SJCRH30 (cell line): ENCODE results near the gene DEDD. TPM values are rescaled to one million over a fixed set of nuclear protein-coding genes. Genes with fewer than 3 reads are reported as not detected.

Experiments
- DNase-seq, 2 experiments: peaks; one replicate each; pipeline ENCODE4 v3.0.0-alpha.2; 2015 to 2020
- H3K27ac ChIP-seq: fragments of 250-450 bp; sonication (Bioruptor Pico); 2 replicates; pipeline ENCODE4 v1.5.1; 2020; ENCODE audit warnings: mild to moderate bottlenecking, moderate library complexity
- H3K27me3 ChIP-seq: fragments of 250-450 bp; sonication (Bioruptor Pico); 2 replicates; pipeline ENCODE4 v1.5.1; 2020; ENCODE audit warnings: mild to moderate bottlenecking, moderate library complexity
- H3K36me3 ChIP-seq: fragments of 250-450 bp; sonication (Bioruptor Pico); 2 replicates; pipeline ENCODE4 v1.5.1; 2020; ENCODE audit warnings: mild to moderate bottlenecking, moderate library complexity
- H3K4me1 ChIP-seq: fragments of 250-450 bp; sonication (Bioruptor Pico); 2 replicates; pipeline ENCODE4 v1.5.1; 2020; ENCODE audit warnings: mild to moderate bottlenecking, moderate library complexity
- H3K4me3 ChIP-seq: fragments of 250-450 bp; sonication (Bioruptor Pico); 2 replicates; pipeline ENCODE4 v1.5.1; 2020; ENCODE audit warnings: mild to moderate bottlenecking, moderate library complexity
- H3K9me3 ChIP-seq: fragments of 250-450 bp; sonication (Bioruptor Pico); replicated peaks from 2 replicates; pipeline ENCODE4 v1.5.1; 2020; ENCODE audit warnings: mild to moderate bottlenecking, moderate library complexity
- total RNA-seq: library from RNA; depleted of rRNA; stranded (reverse); fragments of >200 nt; shearing (Covaris generic); gene quantifications from 2 replicates; pipeline ENCODE4 v1.2.3, GENCODE V29; 2014; rRNA removed

Gene DEDD
- 19.4 and 24.1 TPM in 2 replicates for total RNA-seq

- Histone ChIP-seq H3K4me3 (peak within 1 kb of the TSS; percentile 73), H3K27ac (peak within 1 kb of the TSS; percentile 79), H3K36me3 (no peaks in the 10 kb centered on the region), H3K27me3 (no peaks in the 10 kb centered on the region), H3K9me3 (no peaks in the 10 kb centered on the region), H3K4me1 (peaks cover 31% of the 10 kb centered on the region)
- peak; percentile 91 to 94 for DNase-seq
Observed at GRCh38 chr1:161132410-161133219, at the start of gene DEDD. TSS of gene DEDD (minus strand) at chr1:161132667. CDS start at chr1:161124462, 8,205 bp downstream.

DNA sequence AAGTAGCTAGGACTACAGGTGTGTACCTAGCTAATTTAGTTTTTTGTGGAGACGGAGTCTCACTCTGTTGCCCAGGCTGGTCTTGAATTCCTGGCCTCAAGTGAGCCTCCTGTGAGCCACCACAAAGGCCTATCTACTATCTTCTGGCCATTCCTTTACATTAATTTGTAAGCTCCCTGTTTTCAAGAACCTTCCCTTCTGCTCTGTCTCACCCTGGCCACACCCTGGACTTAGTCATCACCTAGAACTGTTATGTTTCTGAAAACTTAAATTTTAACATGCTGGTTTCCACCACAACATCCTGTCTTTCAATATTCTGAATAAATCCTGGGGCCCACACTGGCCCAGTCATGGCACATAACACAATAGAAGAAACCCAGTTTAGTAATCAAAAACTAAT lies 49.7 kb upstream of the DEDD start:
- no peaks in the 10 kb centered on the region for H3K27me3 ChIP-seq
- no peaks in the 10 kb centered on the region for H3K9me3 ChIP-seq
- no peaks in the 10 kb centered on the region for H3K36me3 ChIP-seq
- no peak overlapping the region for H3K27ac ChIP-seq
- no peak for DNase-seq
- H3K4me1 ChIP-seq: peaks cover 14% of the 10 kb centered on the region
- no peak overlapping the region for H3K4me3 ChIP-seq

DNA sequence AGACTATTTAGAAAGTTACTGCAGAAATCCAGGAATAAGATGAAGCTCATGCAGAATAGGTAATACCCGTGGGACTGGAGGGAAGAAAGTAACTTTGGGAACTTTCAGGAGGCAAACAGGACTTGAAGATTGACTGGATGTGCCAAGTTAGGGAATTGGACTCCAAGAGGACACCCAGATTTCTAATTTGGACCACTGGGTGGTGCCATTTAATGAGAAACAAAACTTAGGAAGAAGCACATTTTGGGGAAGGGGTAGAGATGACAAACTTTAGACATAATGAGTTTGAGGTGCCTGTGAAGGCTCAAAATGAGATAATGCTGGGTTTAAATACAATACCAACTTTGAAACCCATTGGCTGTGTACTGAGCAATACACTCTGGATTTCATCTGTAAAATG lies 48.2 kb upstream of the DEDD start:
- H3K27ac ChIP-seq: no peak overlapping the region
- DNase-seq: peak in 1 of 2 experiments; percentile 37

GRCh38 chr1:161179698-161180097 lies 47.2 kb upstream of the DEDD start:
- Histone ChIP-seq H3K27ac (no peak overlapping the region), H3K9me3 (no peaks in the 10 kb centered on the region), H3K36me3 (no peaks in the 10 kb centered on the region), H3K4me3 (no peak overlapping the region), H3K27me3 (no peaks in the 10 kb centered on the region), H3K4me1 (peaks cover 2% of the 10 kb centered on the region)
- DNase-seq: no peak

More for the DNA sequence above, 48.2 kb upstream of the DEDD start:
- no peaks in the 10 kb centered on the region for H3K27me3 ChIP-seq
- no peaks in the 10 kb centered on the region for H3K36me3 ChIP-seq
- peaks cover 8% of the 10 kb centered on the region for H3K4me1 ChIP-seq
- H3K9me3 ChIP-seq: no peaks in the 10 kb centered on the region
- H3K4me3 ChIP-seq: no peak overlapping the region

GRCh38 chr1:161177936-161178244 lies 45.4 kb upstream of the DEDD start:
- H3K9me3 ChIP-seq: no peaks in the 10 kb centered on the region
- H3K27me3 ChIP-seq: no peaks in the 10 kb centered on the region
- no peaks in the 10 kb centered on the region for H3K4me1 ChIP-seq
- no peak for DNase-seq
- peaks cover 10% of the 10 kb centered on the region for H3K36me3 ChIP-seq
- peak overlapping the region; percentile 65; the same call in 1 of the 2 replicates for H3K27ac ChIP-seq
- H3K4me3 ChIP-seq: peak overlapping the region; percentile 78

DNA sequence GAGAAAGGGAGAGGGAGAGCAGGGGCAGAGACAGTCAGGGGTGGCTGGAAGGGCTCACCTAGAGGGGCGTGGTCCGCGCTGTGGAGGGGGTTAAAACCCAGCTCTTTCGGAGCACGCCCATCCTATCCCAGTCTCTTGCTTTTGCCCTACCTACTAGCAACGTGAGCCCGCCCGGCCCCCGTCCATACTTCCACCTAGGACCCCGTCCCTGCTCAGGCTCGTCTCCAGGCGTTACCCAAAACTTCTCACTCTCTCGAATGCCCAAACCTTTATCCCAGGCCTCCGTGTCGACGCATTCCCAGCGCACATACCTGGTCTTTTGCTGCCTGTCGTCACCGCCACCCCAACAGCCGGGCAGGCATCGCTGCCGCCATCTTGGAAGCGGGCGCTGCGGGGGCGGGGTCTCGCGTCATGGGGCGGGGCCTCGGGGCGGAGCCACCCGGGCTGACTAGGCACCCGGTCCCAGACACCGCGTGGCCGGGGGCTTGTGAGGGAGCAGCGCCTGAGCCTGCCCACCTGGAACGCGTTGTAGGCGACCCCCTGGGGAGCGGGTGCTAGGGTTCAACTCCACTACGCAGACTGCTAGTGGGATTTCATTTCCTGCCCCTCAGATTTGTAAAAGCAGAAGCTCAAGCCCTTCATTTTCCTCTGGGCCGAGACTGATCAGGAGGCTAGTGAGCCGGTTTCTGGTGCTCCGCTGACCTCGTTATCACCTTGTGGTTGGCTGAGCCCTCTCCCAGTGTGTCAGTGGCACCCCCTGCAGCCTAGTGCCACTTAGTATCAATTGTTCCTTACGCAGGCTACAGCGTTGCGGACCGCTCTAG lies 44.9 kb upstream of the DEDD start, which contains the start of gene B4GALT3:
Gene B4GALT3, minus strand, starts transcription at position 396 of the 824 bp plus-strand sequence. CDS start 1,447 bp downstream, outside the sequence.
- H3K9me3 ChIP-seq: no peaks in the 10 kb centered on the region
- DNase-seq: peak; percentile 84 to 88
- peak within 1 kb of the TSS; percentile 65 for H3K27ac ChIP-seq
- peaks cover 16% of the 10 kb centered on the region for H3K36me3 ChIP-seq
- H3K4me1 ChIP-seq: no peaks in the 10 kb centered on the region
- peak within 1 kb of the TSS; percentile 78 for H3K4me3 ChIP-seq
- H3K27me3 ChIP-seq: no peaks in the 10 kb centered on the region

- Histone ChIP-seq H3K4me1 (no peaks in the 10 kb centered on the region), H3K9me3 (no peaks in the 10 kb centered on the region), H3K36me3 (peaks cover 23% of the 10 kb centered on the region), H3K27me3 (no peaks in the 10 kb centered on the region), H3K4me3 (peak overlapping the region; percentile 78), H3K27ac (peak overlapping the region; percentile 65; the same call in 1 of the 2 replicates)
- DNase-seq: no peak
Observed at GRCh38 chr1:161176468-161177111, 44.1 kb upstream of the DEDD start.

DNA sequence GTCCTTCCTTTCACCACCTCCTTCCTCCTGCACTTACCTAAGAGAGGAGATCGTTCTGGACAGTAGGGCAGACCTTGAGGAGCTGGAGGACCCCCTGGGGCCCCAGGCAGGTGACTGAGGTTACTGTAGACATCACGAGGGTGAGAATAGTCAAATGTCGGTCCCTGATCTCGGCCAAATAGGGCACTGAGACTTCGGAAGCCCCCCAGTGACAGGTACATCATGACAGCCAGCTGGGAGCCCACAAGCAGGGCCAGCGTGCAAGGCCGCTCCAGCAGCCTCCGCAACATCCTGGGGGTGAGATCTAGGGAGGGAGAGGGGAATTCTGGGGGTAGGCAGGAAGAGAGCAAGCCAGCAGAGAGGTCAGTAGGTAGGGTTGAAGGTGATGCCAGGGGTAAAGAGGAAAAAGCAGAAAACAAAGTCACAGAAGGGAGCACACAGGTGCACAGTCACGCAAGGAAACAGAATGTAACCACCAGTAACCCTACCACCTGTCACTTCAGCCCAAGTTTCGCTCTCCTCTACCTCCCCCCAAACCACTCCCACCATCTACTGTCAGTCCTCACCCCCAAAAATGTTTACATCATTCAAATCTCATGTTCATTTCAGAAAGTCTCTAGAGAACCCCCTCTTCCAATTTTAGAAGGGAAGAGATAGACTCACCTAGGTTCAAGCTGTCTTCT lies 43.4 kb upstream of the DEDD start:
- DNase-seq: no peak
- H3K27me3 ChIP-seq: no peaks in the 10 kb centered on the region
- H3K27ac ChIP-seq: no peak overlapping the region
- H3K9me3 ChIP-seq: no peaks in the 10 kb centered on the region
- no peaks in the 10 kb centered on the region for H3K4me1 ChIP-seq
- no peak overlapping the region for H3K4me3 ChIP-seq
- peaks cover 27% of the 10 kb centered on the region for H3K36me3 ChIP-seq

GRCh38 chr1:161174911-161175310 lies 42.4 kb upstream of the DEDD start:
- DNase-seq: no peak
- no peaks in the 10 kb centered on the region for H3K4me1 ChIP-seq
- no peak overlapping the region for H3K4me3 ChIP-seq
- H3K9me3 ChIP-seq: no peaks in the 10 kb centered on the region
- no peaks in the 10 kb centered on the region for H3K27me3 ChIP-seq
- H3K36me3 ChIP-seq: peaks cover 27% of the 10 kb centered on the region
- no peak overlapping the region for H3K27ac ChIP-seq

DNA sequence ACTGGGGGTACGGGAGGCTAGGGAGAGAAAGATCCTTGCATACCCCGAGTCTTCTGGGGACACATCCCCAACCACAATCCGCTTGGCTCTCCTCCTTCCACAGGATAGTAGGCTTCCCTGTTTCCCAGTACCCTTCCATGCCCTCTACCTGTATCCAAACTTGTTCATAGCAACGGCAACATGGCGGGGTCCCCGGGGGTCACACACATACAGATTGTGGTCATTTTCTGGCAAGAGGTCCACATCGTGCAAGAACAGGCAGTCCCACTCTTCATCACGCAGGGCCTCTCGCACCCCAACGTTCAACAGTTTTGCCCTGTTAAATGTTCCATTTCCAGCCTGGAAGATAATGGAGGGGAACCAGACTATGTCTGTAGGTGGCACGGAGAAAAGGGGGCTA lies 41.2 kb upstream of the DEDD start:
- Histone ChIP-seq H3K4me1 (no peaks in the 10 kb centered on the region), H3K36me3 (peaks cover 29% of the 10 kb centered on the region), H3K9me3 (no peaks in the 10 kb centered on the region), H3K4me3 (no peak overlapping the region), H3K27ac (no peak overlapping the region), H3K27me3 (no peaks in the 10 kb centered on the region)
- no peak for DNase-seq

DNA sequence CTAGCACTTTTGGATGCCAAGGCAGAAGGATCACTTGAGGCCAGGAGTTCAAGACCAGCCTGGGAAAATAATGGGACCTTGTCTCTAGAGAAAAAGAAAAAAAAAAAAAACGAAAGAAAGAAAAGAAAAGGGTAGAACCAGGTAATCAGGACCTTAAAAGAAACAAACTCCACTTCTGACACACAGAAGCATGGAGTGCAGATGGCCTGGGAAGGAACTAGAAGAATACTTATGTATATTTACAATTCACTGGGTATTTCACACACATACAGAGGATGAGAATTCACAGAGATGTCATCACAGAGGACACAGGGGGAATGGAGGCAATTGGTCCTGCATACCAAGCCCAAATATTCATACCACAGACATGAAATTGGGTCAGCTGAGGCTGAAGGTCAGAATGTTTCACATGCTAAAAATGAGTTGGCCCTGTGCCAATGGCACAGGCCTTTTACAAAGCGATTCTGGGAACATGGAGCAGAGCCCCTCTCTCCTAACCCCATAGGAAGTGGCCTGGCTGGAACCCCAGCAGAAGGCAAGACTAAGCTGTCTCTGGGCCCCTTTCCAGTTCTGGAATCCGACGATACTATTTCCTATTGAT lies 40.4 kb upstream of the DEDD start:
- Histone ChIP-seq H3K9me3 (no peaks in the 10 kb centered on the region), H3K27ac (no peak overlapping the region), H3K4me1 (no peaks in the 10 kb centered on the region), H3K4me3 (no peak overlapping the region), H3K27me3 (no peaks in the 10 kb centered on the region), H3K36me3 (peaks cover 29% of the 10 kb centered on the region)
- no peak for DNase-seq

GRCh38 chr1:161172349-161172748 lies 39.9 kb upstream of the DEDD start:
- peaks cover 29% of the 10 kb centered on the region for H3K36me3 ChIP-seq

DNA sequence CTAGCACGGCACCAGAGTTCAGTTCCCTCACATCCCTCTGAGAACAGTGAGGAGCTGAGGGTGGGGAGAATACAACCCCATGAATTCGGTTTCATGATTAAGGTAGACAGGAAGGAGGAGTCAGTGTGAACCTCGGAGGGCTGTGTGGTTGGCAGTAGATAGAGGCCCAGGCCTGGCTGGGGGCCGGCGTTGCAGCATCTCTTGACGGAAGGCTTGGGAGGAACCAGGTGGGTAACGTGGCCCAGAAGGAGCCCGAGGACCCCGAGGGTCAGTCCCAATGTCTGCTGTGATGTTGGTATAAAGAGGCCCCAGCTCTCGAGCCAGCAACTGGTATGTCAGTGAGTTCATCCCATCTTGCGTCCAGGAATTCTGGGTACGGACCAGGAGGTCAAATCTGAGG lies 39.2 kb upstream of the DEDD start:
- Histone ChIP-seq H3K4me1 (no peaks in the 10 kb centered on the region), H3K27me3 (no peaks in the 10 kb centered on the region), H3K9me3 (no peaks in the 10 kb centered on the region), H3K36me3 (peaks cover 29% of the 10 kb centered on the region), H3K4me3 (no peak overlapping the region), H3K27ac (no peak overlapping the region)
- no peak for DNase-seq

More at GRCh38 chr1:161172349-161172748, 39.9 kb upstream of the DEDD start:
- no peaks in the 10 kb centered on the region for H3K9me3 ChIP-seq
- H3K27me3 ChIP-seq: no peaks in the 10 kb centered on the region
- H3K27ac ChIP-seq: no peak overlapping the region
- H3K4me3 ChIP-seq: no peak overlapping the region
- DNase-seq: no peak
- no peaks in the 10 kb centered on the region for H3K4me1 ChIP-seq

GRCh38 chr1:161171191-161171590 lies 38.7 kb upstream of the DEDD start:
- Histone ChIP-seq H3K27me3 (no peaks in the 10 kb centered on the region), H3K36me3 (peaks cover 29% of the 10 kb centered on the region), H3K4me1 (no peaks in the 10 kb centered on the region), H3K4me3 (no peak overlapping the region), H3K9me3 (no peaks in the 10 kb centered on the region), H3K27ac (no peak overlapping the region)
- DNase-seq: no peak
